Fibroblast of skin of left quadriceps (primary cell): ENCODE data around the gene PTPRN2.

Experiments
- DNase-seq, 2 experiments: peaks; one replicate each; pipeline ENCODE4 v3.0.0-alpha.2; 2013; ENCODE audit warnings: low read depth in 2 of 2

Gene PTPRN2

DNA sequence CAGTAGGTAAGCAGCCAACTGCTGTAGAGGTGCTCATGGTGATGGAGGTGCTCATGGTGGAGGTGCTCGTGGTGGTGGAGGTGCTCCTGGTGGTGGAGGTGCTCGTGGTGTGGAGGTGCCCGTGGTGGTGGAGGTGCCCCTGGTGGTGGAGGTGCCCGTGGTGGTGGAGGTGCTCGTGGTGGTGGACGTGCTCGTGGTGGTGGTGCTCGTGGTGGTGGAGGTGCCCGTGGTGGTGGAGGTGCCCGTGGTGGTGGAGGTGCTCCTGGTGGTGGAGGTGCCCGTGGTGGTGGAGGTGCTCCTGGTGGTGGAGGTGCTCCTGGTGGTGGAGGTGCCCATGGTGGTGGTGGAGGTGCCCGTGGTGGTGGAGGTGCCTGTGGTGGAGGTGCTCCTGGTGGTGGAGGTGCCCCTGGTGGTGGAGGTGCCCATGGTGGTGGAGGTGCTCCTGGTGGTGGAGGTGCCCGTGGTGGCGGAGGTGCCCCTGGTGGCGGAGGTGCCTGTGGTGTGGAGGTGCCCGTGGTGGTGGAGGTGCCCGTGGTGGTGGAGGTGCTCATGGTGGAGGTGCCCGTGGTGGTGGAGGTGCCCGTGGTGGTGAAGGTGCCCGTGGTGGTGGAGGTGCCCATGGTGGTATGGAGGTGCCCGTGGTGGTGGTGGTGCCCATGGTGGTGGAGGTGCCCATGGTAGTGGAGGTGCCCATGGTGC is 517.3 kb downstream of the PTPRN2 start:
- DNase-seq: no peak

DNA sequence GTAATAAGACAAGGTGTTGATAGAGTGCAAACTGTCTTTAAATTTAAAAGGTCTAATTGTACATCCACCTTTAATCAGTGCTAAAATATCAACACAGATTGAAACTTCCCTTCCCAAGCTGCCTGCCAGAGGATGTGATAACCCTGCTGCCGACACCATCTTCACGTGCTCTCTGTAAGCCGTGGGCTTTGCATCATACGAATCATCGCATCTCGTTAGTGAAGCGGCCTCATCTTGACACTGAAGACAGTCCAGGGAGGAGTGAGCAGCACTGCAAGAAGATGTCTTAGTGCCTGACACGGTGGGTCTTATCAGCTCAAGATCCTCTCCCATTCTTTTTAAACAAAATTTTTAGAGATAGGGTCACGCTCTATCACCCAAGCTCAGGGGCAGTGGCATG is 518.8 kb downstream of the PTPRN2 start:
- DNase-seq: no peak

GRCh38 chr7:158067931-158068482 is 519.6 kb downstream of the PTPRN2 start:
- no peak for DNase-seq

DNA sequence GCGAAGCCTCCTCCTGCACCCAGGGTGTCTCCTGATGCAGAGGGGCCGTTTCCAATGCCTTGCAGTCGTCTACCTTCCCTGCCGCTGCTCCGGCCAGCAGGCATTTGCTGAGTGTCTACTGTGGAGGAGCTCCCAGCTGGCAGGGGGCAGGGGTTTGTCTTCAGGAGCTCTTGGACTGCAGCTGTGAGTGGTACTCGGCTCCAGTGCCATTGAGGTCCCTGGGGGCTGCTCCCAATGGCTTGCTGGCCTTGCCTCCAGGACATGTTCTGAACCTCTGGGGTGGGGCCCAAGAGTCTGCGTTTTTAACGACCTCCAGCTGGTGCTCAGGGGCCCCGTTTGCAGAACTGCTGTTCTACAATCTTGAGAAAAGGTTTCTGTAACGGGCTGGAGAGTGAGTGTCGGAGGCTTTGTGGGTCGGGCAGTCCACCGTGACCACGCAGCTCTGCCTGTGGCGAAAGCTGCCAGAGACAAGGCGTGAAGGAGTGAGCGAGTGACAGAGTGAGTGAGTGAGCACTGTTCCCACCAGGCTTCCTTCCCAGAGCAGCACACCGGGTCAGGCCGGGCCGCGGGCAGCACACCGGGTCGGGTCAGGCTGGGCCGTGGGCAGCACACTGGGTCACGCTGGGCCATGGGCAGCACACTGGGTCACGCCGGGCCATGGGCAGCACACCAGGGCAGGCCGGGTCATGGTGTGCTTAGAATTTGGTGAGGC is 520.2 kb downstream of the PTPRN2 start:
- DNase-seq: no peak

DNA sequence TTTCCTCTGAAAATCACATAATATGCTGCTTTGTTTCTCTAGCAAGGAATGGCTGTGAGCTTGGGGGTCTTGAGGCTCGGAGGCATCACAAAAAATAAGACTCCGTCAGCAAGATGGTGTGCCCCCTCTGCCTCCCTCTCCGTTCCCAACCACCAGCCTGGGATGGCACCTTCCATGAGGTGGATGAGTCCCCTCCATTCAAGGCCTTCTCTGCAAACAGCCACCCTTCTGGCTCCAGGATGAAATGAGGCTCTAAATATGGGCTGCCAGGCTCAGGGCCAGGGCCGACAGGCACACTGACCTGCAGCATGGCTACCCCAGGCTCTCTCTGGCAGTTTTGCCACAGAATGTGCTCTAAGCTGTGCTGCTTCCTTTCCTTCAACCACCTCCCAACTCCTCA is 521.5 kb downstream of the PTPRN2 start:
- no peak for DNase-seq

- no peak for DNase-seq
Measured at GRCh38 chr7:158065340-158065739, 522.3 kb downstream of the PTPRN2 start.

GRCh38 chr7:158064631-158065030 is 523.0 kb downstream of the PTPRN2 start:
- DNase-seq: no peak

DNA sequence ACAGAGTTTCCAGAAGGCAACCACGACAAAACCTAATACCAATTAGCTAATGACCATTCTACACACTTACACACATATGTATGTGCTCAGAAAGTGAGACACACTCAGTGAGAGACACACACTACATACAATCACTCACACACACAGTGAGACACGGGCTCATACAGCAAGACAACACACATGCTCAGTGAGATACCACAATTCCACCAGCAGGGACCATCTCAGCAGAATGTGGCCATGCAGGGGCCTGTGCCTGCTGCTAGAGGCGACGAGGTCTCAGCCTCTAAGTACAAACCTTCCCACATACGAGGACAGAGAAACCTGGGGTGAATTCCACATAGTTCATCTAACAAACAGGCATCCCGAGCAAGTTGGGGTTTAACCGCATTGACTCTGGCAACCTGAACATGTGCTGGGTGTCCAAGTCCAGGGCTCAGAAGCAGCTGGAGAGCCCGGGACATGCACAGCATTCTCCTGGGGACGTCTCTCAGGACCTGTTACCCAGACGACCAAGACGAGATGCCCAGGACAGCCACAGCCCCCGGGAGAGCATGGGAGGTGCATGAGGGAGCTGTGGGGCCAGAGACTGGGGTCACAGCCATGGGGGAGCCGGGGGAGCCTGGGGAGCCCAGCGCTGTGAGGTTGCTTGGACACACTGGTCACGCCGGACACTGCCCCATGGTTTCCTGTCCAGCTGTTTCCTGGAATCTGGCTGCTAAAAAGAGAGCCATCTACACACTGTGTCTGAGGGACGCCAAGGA is 523.6 kb downstream of the PTPRN2 start:
- DNase-seq: no peak

DNA sequence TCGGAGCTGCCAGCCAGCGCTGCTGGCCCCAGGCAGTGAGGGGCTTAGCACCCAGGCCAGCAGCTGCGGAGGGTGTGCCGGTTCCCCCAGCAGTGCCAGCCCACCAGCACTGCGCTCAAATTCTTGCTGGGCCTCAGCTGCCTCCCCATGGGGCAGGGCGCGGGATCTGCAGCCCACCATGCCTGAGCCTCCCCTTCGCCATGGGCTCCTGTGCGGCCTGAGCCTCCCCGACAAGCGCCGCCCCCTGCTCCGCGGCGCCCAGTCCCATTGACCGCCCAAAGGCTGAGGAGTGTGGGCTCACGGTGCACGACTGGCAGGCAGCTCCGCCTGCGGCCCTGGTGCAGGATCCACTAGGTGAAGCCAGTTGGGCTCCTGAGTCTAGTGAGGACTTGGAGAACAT is 525.0 kb downstream of the PTPRN2 start:
- no peak for DNase-seq

DNA sequence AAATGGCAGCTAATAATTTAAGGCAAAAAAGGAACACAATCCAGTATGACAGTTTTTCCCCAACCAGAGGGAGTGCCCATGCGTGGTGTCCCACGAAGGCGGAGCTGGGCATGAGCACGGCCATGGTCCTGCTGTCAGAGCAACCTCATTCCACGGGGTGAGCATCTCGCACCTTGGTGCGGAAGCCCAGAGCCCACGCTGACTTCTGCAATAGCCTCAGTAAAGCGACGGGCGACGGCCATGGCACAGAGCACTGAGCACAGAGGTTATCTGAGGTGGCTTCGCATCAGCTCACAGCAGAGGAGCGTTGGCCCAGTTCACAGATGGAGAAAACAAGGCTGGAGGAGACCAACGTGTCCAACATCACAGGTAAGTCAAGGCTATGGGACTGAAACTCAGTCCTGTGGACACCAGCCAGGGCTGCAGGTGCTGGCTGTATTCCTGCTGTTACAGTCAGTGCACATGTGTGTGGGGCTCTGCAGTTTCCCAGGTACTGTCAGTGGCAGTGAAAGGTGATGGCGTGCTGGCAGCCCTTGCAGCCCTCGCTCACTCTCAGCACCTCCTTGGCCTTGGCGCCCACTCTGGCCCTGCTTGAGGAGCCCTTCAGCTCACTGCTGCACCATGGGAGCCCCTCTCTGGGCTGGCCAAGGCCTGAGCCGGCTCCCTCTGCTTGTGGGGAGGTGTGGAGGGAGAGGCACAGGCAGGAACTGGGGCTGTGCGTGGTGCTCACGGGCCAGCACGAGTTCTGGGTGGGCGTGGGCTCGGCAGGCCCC is 525.6 kb downstream of the PTPRN2 start:
- DNase-seq: no peak

GRCh38 chr7:158061026-158061630 is 526.5 kb downstream of the PTPRN2 start:
- DNase-seq: no peak

DNA sequence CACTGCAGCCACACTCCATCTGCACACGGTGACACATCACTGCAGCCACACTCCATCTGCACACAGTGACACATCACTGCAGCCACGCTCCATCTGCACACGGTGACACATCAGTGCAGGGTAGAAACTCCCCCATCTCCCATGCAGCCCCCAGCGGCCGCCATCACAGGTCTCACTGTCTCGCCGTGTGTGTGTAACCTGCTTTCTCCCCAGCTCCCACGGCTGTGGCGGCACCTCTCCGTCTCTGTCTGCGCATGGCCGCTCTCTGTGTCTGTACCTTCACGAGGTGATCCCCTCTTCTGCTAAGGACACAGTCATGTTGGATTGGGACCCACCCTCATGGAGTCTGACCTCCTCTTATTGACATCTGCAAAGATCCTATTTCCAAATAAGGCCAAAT is 527.4 kb downstream of the PTPRN2 start:
- DNase-seq: no peak

DNA sequence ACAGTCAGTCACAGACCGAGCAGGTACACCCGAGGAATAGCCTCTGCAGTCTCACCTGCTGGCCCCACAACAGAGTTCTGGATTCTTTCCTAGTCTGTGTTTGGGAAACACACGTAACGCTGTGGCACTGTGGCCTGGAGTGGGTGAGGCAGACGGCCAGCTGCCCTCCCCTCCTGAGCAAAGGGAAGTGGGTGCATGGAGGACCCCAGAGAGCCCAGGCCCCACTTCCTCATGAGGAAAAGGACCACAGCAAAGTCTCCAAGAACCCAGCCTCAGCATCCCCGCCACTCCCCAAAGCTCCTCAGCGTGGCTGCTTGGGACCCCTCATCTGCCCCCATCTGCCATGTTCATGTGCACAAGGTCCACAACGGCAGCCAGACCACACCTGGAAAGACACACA is 530.2 kb downstream of the PTPRN2 start:
- DNase-seq: no peak

DNA sequence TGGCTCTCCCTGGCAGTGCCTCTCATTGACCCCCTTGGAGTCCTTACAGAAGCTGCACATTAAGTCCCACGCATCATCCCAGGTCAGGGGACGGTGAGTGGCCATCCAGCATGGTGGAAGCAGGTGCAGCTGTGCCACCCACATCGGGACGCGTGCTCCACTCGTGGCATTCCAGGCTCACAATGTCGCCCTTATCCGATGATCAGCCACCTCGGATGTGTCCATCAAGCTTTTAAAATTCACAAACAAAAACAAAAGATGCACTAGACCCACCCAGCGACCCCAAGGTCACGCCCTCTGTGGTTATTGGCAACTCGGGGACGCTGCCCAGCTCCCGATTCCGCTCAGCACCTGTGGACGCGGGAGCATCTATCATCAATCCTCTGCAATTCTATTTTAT is 530.9 kb downstream of the PTPRN2 start:
- DNase-seq: no peak

- DNase-seq: no peak
Measured at GRCh38 chr7:158055726-158056510, 531.7 kb downstream of the PTPRN2 start.

GRCh38 chr7:158054611-158055010 is 533.0 kb downstream of the PTPRN2 start:
- no peak for DNase-seq

DNA sequence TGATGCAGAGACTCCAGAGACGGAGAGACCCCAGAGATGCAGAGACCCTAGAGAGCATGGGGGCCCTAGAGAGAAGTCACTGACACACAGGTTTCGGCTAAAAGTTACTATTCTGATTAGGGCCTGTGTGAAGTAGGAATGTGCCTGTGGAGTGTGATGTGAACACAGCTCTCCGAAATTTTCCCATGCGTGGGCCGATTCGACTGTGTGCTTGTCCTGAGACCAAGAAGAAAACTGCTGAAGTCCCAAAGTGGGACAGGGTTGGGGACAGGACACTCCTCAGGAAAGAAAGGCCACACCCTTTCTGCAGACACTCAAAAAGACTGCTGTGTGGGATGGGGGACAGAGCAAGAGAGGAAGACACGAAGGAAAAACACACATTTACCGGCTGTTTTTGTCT is 533.5 kb downstream of the PTPRN2 start:
- no peak for DNase-seq

GRCh38 chr7:158053183-158053915 is 534.3 kb downstream of the PTPRN2 start:
- no peak for DNase-seq

DNA sequence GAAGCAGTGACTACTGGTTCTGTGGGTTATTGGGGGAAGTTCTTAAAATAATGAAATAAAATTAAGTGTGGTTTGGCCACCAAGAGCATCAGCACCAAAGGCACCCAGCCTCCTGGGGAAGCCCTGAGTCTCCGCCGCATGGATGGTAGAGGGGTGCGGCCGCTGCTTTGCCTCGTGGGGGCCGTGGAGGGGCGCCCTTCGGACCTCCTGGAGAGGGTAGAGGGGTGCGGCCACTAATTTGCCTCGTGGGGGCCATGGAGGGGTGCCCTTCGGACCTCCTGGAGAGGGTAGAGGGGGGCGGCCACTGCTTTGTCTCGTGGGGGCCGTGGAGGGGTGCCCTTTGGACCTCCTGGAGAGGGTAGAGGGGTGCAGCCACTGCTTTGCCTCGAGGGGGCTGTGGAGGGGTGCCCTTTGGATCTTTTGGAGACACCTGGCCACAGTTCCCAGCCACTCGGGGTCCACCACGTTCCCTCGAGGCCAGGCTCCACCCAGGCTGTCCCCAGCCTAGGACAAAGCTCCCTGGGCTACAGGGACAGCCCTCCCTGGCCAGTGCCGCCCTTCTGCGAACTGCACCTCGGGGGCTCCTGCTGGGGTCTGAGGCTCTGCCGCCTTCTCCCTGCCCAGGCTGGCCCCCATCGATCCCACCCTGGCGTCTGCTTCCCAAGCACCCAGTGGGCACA is 535.1 kb downstream of the PTPRN2 start:
- no peak for DNase-seq
